Left renal pelvis (tissue), 4 donors: ENCODE data around the gene COMT. TPM values are rescaled to one million over a fixed set of nuclear protein-coding genes. Genes with fewer than 3 reads are reported as not detected.
A peak's percentile ranks its signal among the peaks of the same experiment; 100 is the strongest.

Source experiments
- DNase-seq, 4 donors: peaks; one replicate each; pipeline ENCODE4 v3.0.0-alpha.2; 2013; ENCODE audit warnings: low read depth in 4 of 4, low spot score in 3 of 4
- polyA plus RNA-seq, 4 donors: library from polyadenylated mRNA; unstranded; fragments of 120-200 nt; gene quantifications; one replicate each; pipeline ENCODE4 v1.2.1, GENCODE V29; 2013; ENCODE audit not compliant: insufficient read length in 4 of 4

Gene COMT
- polyA plus RNA-seq, 4 donors: 47.7 to 143 (median 97.2) TPM

DNA sequence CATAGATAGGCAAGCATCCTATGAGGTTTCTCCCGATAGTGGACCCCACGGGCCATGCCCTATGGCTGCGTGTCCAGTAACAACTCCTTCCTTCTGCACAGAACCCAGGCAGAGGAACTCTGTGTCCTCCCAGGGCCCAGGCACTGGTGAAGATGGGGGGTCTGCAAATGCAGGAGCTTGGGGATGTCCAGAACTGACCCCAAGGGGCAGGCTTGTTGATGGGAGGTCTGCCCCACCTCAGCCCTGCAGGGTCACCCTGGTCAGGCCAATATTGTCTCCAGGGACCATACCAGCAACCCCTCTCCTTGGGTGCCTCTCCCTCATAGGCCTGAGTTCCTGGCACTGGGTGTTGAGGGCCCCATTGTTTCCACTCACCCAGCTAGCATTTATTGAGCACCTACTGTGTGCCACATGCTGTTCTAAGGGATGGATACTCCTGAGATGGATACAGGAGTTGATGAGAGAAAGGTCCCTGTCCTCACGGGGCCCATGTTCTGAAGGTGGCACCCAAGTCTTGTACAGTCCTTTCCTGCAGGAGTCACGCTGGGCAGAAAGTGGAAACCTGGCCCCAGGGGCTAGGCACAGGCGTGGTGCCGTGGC lies 26.4 kb downstream of the COMT start:
- DNase-seq: no peak

DNA sequence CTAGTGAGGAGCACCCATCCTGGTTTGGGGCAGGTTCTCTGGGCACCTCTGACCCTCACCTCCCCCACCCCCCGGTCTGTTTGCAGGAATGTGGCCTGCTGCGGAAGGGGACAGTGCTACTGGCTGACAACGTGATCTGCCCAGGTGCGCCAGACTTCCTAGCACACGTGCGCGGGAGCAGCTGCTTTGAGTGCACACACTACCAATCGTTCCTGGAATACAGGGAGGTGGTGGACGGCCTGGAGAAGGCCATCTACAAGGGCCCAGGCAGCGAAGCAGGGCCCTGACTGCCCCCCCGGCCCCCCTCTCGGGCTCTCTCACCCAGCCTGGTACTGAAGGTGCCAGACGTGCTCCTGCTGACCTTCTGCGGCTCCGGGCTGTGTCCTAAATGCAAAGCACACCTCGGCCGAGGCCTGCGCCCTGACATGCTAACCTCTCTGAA lies 26.9 kb downstream of the COMT start:
- no peak for DNase-seq

DNA sequence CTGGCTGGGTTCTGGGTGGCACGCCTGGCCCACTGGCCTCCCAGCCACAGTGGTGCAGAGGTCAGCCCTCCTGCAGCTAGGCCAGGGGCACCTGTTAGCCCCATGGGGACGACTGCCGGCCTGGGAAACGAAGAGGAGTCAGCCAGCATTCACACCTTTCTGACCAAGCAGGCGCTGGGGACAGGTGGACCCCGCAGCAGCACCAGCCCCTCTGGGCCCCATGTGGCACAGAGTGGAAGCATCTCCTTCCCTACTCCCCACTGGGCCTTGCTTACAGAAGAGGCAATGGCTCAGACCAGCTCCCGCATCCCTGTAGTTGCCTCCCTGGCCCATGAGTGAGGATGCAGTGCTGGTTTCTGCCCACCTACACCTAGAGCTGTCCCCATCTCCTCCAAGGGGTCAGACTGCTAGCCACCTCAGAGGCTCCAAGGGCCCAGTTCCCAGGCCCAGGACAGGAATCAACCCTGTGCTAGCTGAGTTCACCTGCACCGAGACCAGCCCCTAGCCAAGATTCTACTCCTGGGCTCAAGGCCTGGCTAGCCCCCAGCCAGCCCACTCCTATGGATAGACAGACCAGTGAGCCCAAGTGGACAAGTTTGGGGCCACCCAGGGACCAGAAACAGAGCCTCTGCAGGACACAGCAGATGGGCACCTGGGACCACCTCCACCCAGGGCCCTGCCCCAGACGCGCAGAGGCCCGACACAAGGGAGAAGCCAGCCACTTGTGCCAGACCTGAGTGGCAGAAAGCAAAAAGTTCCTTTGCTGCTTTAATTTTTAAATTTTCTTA lies 27.8 kb downstream of the COMT start:
- no peak for DNase-seq

DNA sequence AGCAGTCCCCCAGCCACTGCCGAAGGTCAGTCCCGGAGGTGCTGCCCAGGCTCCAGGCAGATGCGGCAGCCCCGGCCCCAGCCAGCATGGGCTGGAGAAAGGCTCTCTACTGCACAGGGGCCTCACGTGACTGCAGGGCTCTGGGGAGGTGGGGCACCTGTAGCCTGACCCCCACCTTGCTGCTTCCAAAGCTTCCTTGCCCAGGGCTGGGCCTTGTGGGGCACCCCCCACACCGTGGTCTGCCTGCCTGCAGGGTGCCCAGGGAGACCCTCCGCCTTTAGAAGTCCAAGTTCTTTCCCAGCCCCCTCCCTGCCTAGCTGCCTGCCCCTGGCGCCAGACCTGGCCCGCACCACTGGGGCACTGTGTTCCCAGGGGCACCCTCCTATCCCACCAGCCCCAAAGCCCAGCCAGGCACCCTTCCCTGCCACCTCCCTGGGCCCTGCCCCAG lies 28.5 kb downstream of the COMT start:
- no peak for DNase-seq

DNA sequence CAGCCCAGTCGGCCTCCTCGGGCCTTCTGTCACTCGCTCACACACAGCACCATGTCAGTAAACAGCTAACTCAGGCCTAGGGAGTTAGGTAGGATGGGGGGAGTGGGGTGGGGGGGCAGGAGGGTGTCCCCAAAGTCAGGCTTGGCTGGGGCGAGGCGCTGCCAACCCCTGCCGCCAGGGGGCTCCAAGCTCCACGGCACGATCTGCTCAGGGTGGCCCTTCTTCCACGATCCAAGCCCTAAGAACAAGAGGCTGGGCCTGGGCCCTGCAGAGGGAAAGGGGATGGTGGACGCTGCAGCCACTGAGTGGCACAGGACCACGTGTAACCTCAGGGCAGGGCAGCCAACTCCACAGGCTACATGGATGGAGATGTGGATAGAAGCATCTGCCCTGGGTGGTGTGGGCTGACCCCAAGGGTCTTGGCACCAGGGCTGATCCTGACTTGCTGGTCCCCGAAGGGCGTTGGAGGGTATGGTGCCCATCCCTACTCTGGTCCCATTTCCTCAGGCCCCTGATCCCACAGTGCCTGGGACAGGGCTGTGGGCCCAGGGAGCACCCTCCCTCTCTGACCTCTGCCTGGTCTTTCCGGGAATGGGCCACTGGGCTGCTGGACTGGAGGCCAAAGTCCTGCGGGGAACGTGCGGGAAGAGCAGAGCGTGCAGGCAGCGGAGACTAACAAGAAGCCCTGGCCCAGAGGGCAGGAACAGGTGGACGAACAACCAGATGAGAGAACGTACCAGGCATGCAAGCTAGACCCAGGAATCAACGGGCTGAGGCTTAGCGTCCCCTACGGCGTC lies 29.1 kb downstream of the COMT start:
- DNase-seq: no peak

DNA sequence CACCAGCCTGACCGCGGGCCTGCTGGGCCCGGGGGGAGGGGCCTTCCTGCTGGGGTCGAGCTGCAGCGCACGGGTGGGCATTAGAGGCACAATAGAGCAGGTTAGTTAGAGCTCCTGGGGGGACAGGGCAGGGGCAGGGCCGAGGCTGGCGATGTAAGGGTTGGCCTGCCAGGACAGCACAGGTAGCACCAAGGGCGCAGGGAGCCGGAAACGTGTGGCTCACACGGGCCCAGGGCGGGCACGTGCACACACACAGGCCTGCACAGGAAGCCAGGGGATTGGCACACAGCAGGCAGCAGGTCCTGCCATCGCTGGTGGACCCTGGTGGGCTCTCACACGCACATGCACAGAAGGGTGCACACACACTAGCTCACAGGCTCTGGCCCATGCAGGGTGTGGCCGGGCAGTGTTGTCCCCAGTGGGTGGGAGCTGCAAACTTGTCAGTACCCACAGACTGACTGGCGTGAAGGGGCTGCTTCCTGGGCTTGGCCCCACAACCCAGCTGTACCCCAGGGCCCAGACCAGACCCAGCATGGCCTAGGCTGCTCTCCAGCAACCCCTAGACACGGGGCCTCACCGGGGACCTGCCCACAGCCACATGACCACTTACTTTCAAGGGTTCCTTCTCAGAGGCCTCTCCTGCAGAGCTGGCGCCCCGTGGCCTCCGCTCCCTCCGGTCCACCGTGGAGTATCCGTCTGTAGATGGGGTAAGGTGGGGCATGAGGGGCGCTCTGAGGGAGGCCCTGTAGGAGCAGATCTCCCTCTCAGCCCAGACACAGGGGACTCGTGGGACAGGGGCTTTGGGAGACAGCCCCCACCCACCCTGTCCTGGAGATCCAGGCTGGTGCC lies 29.9 kb downstream of the COMT start:
- no peak for DNase-seq

DNA sequence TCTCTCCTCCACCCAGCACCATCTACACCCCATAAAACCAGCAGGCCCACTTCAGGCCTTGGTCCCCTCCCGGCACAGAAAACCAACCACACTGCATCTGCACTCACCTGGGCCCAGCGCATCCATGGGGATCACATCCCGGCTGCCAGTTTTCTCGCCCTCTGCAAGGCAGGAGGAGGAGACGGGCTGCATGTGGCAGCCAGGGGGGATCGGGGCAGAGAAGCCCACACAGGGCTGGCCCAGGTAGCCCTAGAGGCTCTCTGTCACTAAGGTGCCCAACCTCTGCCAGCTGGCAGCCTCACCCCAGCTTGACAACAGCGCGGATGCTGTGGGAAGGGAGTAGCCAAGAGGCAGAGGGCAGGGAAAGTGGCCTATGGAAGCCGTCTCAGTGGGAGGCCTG lies 30.7 kb downstream of the COMT start:
- DNase-seq: no peak

DNA sequence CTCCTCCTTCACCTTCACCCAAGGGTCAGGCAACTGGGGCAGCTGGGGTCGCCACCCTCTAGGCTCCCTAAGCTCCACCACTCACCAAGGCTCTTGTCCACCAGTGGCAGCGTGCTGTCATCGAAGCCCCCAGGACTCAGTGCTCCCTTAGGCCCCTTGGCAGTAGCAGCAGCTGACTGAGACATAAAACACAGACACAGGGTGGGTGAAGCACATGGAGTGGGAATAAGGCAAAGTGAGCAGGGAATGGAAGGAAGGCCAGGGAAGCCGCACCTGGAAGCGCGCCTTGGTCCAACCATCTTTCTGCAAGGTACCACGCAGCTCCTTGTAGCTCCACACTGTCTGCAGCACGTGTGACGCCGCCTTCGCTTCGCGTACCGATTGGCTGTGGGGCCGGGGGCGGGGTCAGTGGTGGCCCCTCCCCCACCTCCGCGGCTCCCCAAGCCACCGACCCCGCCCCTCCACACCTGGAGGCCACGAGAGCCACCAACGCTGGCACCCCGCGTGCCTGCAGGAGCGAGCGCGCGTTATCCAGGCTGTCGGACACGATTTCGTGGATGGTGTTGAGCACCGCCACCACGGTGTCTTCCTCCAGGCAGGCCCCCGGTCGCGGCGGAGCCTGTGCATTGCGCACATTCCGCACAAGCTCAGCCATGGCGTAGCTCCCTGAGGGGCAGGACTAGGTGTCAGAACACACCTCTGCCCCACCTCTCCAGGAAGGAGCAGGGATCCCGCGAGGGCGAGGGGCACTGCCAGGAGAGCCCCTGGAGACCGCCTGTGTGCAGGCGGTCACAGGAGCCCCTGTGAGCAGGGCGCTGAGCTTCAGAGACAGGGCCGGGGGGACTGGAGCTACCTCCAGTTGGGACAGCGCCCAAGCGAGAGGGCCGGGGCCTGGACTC lies 31.3 kb downstream of the COMT start:
- no peak for DNase-seq

DNA sequence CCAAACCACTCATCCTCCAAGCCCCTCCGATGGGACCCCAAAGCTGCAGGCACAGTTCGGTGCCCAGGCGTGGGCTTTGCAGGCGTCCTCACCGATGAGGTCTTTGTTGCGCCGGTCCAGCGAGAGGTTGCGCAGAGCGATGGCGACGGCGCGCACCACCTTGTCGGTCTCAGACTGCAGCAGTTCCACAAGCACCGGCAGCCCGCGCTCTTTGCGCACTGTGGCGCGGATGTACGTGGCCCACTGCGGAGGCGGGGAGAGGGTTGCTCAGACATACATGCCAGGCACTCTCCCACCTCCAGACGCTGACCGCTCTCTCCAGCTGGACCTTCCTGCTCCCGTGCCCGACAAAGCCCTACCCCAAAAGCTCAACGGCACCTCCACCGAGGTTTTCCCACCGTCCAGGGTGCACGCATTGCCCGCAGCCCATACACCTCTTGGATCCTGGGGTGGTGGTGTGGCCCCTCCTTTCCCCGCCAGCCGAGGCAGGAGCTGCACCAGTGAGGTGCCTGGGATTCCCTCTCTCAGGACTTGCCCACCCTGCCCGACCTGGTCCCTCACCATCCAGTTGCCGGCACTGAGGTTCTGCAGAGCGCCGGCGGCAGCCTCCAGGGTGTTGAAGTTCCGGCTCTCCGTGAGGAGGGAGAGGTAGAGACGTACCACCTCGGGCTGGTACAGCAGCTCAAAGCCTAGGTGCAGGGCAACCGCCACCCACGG lies 32.1 kb downstream of the COMT start:
- DNase-seq: no peak

DNA sequence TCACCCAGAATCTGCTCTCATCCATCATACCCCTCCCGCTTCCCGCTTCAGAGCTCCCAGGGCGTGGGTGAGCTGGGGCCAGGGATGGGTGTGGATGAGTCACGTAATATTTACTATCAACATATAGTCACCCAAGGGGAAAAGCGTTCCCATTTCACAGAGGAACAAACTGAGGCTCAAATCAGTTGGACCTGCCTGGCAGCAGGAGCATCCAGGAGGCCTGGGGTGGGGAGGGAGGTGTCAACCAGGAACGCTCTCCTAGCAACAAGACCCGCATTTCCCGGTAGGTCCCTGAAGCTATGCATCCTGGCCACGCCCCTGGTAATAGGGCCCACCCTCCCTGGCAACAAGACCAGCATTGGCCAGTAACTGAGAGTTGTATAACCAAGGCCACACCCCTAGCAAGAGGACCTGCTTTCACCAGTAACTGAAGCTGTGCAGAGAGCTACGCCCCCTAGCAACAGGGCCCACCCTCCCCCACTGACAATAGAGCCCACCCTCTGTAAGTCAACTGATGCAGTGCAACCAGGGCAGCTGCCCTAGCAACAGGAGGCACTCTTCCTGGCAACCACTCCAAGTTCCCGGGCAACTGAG lies 32.8 kb downstream of the COMT start:
- peak in 1 of 4 donors; percentile 65 for DNase-seq

DNA sequence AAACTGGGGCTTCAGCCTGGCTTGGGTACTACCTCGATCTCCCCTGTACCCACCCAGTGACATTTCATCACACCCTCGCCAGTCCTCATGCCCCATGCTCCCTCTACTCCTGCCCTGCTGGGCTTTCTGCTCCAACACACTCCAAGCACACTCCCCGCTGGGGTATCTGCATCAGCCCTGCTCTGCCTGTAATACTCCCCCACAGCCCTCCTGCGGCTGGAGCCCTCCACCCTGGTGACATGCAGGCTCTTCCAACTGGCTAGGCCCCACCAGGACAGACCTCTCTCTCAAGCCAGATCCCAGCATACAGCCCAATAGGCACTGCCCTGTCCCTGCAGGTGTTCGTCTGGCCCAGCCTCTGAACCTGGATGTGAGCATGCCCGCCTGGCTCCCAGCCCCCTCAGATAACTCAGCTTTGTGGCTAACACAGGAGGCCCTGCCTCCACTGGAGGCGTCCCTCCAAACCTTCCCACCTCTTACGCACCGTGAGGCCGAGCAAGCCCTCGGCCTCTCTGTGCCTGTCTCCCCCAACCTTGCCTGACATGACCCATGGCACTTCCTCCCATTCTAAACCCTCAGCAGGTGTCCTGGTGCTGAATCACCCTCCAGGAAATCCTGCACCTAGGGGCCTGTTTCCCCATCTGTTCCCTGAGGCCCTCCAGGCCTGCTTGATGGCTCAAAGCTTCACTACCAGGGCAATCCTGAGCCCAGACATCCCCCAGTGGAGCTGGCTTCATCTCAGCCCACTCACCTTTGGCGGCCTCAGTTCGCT lies 33.5 kb downstream of the COMT start:
- DNase-seq: no peak

DNA sequence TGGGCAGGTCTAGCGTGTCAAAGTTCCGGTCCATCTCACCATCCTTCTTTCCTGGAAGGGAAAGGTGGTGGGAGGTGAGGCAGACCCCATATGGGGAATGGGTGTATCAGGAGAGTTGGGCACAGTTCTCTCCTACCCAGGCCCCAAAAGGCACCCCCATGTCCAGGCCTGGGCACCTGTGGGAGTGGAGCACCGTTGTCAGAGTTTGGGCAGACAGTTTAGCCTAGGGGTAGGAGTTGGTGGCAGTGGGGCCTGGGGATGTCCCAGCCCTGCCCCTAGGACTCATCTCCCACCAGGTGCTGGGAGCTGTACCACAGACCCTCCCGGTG lies 34.1 kb downstream of the COMT start:
- no peak for DNase-seq

DNA sequence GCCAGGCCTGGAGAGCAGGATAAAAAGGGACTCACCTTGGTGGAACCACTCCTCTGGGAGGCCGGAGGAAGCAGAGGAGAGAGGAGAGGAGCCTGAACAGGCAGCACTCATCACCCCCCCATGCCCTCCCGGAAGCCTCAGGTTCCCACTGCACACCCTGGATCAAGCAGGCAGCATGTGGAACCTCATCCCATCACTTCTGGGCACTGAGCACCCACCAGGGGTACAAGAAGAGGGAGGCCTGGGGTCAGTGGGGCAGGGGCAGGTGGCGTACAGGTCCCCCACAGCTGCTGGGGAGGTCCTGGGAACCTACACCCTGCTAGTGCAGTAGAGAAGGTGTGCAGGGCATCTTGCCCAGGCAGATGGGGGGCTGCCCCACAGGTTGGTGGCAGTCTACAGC lies 35.1 kb downstream of the COMT start:
- no peak for DNase-seq

DNA sequence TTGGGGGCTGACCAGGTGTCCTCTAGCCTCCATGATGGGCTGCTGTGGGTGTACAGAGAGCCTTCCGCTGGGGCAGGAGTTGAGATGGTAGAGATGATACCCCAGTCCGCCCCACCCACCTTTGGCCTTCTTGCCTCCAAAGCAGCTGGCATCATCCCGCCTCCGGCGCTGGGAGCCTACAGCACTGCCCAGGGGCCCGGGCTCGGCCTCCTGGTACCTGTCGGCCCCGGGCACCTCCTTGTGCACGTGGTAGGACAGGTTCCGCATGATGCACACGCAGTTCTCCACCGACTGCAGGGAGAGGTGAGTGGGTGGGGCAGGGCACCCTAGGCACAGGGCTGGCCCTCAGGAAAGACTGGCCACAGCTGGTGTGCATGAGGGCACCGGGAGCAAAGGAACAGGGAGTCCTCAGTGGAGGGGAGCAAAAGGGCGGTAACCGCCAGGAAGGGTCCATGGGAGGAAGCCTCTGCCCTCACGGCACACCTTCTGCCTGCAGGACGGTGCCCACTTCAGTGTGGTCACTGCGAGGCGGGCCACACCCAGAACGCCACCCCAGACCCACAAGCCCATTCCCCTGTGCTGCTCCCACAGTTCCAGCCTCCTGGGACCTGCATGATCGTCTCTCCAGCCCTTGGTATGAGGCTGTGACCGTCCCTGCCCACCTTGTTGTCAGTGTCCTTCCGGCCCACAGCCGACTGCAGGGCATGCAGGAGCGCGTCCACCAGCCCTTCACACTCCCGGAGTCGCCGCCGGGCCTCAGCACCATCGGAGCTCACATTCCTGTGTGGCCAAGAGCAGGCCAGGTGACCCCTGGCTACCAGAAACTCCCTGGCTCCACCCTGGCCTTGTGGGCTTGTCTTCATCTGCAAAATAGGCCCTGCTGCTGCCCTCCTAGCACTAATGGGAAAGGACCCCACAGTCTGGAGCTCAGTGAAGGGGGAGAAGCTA lies 36.0 kb downstream of the COMT start:
- DNase-seq: no peak

DNA sequence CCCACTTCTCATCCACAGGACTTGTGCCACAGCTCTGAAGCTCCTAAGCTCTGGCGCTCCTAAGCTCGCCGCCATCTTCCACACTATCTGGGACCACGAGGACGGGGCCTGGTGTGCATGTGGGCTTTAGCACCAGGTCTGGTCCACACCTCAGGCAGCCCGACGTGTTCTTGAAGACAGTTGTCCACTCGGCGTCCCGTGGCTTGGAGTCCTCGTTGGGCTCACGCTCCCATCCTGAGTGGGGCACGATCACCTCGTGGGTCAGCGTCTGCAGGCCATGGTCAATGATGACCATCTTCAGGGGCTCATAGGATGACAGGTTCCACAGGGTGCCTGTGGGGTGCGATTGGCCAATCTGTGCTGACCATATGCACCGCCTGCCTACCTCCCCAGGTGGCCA lies 37.2 kb downstream of the COMT start:
- no peak for DNase-seq

DNA sequence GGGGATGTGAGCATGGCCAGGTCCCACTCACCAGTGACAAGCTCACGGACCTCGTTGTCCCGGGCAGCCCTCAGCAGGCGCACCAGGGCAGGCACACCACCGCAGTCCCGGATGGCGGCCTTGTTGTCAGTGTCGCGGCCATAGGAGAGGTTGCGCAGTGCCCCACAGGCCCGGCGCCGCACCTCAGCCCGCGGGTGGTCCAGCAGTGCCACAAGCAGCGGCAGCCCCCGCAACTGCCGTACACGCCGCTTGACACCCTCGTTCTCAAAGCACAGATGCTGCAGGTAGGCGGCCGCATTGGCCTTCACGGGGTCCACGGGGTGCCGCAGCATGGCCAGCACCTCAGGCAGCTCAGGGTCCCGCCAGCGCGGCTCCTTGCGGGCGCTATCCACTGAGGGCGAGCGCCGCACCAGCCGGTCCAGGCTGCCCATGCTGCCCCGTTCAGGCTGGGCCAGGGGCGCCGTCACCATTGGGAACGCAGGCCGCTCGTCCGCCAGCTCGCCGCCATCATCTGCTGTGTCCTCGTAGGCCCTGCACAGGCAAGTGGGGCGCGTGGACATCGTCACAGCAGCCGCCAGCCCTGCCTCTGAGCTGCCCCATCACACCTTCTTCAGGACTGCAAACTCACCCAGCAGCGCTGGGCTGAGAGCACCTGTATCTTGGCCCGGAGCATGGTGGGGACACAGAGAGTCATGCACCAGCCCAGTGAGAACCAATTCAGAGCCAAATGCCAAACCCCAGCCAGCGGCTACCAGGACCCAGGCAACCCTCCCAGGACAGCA lies 38.3 kb downstream of the COMT start:
- DNase-seq: no peak
